HG03469 (cell line): ENCODE measurements around the gene KRT15.
"Not testable (repeated sequence)": the region's sequence is repeated elsewhere in the genome, so short reads cannot be mapped to it uniquely, and the experiment has no call there.

Experiments used
- ATAC-seq: cut with Tn5 transposase; IDR thresholded peaks from one replicate; pipeline ENCODE4 v1.9.1; 2021; ENCODE audit warnings: mild to moderate bottlenecking, moderate library complexity, moderate number of reproducible peaks; ENCODE audit not compliant: unreplicated experiment

Gene KRT15

DNA sequence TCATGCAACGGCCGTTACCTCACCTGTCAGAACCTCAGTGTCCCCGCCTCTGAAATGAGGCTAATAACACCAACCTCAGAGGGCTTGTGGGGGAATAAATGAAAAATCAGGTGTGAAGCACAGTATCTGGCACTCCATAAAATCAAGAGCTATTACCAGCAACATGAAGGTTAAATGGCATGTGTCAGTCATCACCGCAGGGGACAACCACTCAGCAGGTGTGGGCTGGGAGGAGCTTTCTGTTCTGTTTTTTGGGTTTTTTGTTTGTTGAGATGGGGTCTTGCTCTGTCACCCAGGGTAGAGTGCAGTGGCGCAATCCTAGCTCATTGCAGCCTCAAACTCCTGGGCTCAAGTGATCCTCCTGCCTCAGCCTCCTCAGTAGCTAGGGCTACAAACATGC, 26.2 kb upstream of the KRT15 start:
- no peak for ATAC-seq

DNA sequence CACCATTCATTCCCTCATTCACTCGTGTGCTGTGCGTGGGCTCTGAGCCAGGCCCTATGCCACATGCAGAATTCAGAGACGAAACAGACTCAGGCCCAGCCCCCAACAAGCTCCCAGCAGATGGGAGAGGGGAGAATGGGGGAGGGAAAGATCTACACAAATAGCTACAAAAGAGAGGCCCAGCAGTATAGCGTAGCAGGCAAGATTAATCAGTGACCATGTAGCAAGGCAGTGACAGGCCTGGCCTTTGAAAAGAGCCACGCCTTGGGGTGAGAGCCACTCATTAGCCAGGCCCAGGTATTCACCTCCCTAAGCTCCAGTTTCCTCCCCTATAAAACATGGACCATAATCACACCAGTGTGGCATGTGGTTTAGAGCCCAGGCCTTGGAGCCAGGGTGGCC, 25.8 kb upstream of the KRT15 start:
- ATAC-seq: no peak

GRCh38 chr17:41542786-41543185, 24.1 kb upstream of the KRT15 start:
- ATAC-seq: not testable (repeated sequence)

DNA sequence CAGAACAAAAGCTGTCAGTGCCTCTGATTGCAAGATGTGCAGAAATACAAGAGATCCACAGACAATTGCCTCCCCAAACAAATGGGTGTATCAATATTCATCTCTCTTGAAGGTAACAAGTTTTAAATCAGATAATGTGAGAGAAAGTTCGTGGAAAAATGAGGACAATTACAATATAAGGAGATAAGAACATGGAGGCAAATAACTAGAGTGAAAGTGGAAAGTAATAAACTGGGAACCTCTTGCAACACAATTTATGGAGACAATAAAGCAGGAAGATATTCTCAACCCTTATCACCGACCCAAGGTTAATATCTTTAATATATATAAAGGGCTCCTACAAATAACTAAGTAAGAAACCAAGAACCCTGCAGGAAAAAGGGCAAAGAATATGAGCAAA, 23.7 kb upstream of the KRT15 start:
- no peak for ATAC-seq

- no peak for ATAC-seq
These were observed 22.4 kb upstream of the KRT15 start for GRCh38 chr17:41540921-41541625.

DNA sequence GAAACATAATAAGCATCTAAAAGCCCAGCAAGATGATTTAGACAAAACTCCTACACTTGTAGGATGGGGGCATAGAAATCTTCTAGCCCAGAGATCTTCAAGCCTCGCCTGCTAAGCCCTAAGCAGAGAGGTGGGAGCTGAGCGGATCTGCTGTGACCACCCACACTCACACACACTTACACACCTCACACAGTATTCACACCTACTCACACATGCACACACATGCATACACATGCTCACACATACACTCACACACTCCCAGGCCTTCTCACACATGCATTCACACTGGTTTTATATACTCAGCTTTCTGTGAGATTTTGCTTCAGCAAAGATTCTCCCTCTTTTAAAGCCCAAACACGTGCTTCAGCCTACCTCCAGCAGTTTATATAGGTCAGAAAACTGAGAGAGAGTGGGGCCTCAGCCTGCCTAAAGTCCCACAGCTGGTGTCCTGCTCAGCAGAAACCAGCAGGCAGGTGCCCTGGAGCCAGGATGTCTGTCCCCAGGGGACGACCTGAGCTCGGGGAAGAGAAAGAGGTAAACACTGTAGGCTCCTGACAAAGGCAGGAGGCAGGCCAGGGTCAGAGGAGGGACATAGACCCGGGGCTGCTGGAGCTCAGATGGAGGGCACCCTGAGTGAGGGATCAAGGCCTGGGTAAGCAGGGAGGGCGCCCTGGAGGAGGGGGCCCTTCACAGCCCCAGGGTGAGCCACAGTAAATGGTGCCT, 21.4 kb upstream of the KRT15 start:
- ATAC-seq: no peak

GRCh38 chr17:41539071-41539492, 20.4 kb upstream of the KRT15 start:
- no peak for ATAC-seq

- ATAC-seq: no peak
These were observed 19.9 kb upstream of the KRT15 start for GRCh38 chr17:41538565-41538991.

- no peak for ATAC-seq
These were observed 19.3 kb upstream of the KRT15 start for GRCh38 chr17:41537990-41538389.

DNA sequence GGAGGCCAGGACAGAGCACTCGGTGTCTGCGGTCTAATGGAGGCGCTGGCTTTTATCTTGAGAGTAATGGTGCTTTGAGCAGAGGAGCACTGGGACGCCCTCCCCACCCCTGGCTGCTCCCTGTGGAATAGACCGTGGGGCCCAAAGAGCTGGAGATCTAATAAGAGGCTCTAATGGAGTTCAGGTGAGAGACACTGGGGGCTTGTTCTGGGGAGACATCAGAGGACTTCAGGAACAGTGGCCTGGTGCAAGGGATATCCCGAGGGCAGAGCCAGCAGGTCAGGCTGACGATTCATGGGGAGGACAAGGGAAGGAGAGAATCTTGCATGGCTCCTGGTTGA, 18.9 kb upstream of the KRT15 start:
- ATAC-seq: no peak

- no peak for ATAC-seq
These were observed 18.3 kb upstream of the KRT15 start for GRCh38 chr17:41536741-41537613.

- ATAC-seq: no peak
These were observed 17.2 kb upstream of the KRT15 start for GRCh38 chr17:41535764-41536481.

GRCh38 chr17:41534899-41535546, 16.3 kb upstream of the KRT15 start:
- ATAC-seq: no peak

DNA sequence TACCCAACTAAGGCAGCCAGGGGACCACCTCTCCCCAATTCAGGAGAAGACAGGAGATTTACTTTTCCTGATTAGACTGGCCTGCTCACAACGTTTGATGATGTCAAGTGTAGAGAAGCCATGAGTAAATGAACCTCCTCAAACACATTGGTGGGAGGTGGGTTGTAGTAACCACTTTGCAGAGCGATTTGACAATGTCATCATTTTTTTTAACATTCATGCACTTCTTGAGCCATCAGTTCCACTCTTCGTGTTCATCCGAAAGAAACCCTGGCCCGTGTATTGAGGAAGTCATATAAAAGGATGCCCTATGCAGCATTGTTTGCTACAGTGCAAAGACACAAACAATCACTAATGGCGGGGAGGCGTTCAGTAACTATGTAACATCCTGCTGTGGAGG, 14.9 kb upstream of the KRT15 start:
- ATAC-seq: no peak

DNA sequence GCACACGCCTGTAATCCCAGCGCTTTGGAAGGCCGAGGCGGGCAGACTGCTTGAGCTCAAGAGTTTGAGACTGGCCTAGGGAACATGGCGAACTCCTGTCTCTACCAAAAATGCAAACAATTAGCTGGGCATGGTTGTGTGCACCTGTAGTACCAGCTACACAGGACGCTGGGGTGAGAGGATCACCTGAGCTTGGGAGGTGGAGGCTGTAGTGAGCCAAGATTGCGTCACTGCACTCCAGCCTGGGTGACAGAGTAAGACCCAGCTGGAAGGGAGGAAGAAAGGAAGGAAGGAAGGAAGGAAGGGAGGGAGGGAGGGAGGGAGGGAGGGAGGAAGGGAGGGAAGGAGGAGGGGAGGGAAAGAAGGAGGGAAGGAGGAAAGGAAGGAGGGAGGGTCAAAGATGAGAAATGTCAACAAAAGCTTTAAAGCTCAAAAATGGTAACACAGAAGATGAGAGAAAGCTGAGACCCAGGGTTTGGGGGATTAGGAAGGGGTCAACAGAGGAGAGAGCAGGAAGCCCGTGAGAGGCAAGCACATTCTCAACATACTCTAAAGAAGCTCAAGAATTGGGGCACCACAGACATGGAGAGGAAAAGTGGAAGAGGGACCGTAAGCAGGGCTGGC, 14.4 kb upstream of the KRT15 start:
- ATAC-seq: no peak

- no peak for ATAC-seq
These were observed 13.3 kb upstream of the KRT15 start for GRCh38 chr17:41531993-41532392.

DNA sequence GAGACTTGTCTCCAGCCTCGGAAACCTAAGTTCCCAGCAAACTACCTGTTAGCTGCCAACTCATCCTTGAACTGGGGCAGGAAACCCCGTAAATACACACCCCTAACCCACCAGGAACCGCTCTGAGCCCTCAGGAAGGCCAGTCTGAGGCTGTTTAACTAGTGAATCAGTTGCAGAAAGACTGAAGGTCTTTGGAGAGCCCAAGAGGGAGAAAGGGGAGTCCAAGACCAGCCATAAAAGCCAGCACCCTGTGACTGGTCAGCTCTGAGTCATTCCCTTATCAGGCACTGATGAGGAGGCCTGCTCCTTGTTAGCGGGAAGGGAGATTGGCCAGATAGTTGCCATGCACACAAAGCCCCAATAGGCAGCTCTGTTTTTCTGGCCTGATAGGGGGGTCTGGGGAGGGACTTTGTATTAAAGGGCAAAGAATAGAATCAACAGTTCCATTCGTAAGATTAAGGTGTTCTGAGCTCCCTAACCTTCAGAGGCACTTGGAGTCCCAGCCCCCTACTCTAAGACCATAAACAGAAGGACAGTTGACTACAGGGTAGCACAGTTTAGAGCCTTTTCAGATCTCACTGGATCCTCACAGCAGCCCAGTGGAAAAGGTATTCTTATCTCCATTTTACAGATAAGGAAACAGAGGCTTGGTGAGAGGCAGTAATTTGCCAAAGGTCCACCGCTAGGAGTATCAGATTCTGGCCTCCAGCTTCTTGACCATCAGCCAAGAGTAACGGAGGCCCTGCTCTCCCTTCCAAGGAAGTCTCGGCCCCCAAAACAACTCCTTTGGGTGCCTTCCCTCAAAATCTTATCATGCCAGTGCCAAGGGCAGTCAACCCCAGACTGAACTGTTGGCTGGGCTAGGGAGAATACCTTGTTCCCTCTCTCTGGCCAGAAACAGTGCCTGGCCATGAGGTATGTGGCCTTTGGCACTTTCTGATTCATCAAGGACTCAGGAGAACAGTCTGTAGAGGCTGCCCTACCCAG, 11.7 kb upstream of the KRT15 start:
- ATAC-seq: no peak

DNA sequence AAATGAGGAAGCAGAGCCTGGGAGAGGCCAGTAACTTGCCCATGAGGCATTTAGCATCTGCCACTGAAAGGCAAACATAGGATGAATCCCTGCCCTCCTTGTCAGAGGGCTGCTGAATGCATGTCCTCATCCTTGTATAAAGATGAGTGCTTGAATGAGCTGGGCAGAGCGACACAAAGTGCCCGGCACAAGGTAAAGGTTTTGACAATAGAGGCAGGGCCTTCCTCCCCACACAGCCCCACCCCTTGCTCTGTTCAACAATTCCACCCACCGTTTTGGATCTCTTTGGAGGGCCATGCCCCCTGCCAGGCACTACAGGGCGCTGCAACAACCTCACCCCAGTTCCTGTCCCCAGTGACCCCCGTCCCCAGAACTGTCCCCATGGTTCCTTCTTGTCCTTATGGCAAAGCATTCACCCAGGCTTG, 10.8 kb upstream of the KRT15 start:
- ATAC-seq: no peak

GRCh38 chr17:41528959-41529353, 10.3 kb upstream of the KRT15 start:
- ATAC-seq: no peak
